GM23248 (cell line): ENCODE results near the gene PTHLH. TPM values are rescaled to one million over a fixed set of nuclear protein-coding genes. Genes with fewer than 3 reads are reported as not detected.

Source experiments
- DNase-seq: peaks from one replicate; pipeline ENCODE4 v3.0.0-alpha.2; 2015
- H2AFZ ChIP-seq: fragments of 200-600 bp; sonication (generic); 2 replicates; pipeline ENCODE4 v1.6.1; 2016; ENCODE audit warnings: antibody characterized with exemption
- H3F3A ChIP-seq: fragments of 200-600 bp; sonication (generic); 2 replicates; pipeline ENCODE4 v1.6.1; 2016; ENCODE audit warnings: mild to moderate bottlenecking, antibody characterized with exemption, mixed run types; ENCODE audit not compliant: insufficient read depth
- H3K27ac ChIP-seq: fragments of 200-600 bp; sonication (generic); 2 replicates; pipeline ENCODE4 v1.5.1; 2016; ENCODE audit warnings: mild to moderate bottlenecking
- H3K27me3 ChIP-seq: fragments of 200-600 bp; sonication (generic); replicated peaks from 2 replicates; pipeline ENCODE4 v1.6.1; 2016; ENCODE audit warnings: mild to moderate bottlenecking; ENCODE audit not compliant: insufficient read depth
- H3K36me3 ChIP-seq: fragments of 200-600 bp; sonication (generic); 2 replicates; pipeline ENCODE4 v1.6.1; 2016; ENCODE audit warnings: low read depth, mild to moderate bottlenecking
- H3K4me1 ChIP-seq: fragments of 200-600 bp; sonication (generic); 2 replicates; pipeline ENCODE4 v1.6.1; 2016; ENCODE audit warnings: mild to moderate bottlenecking; ENCODE audit not compliant: insufficient read depth
- H3K4me2 ChIP-seq: fragments of 200-600 bp; sonication (generic); one replicate; pipeline ENCODE4 v1.6.1; 2016; ENCODE audit warnings: mild to moderate bottlenecking; ENCODE audit not compliant: unreplicated experiment
- H3K4me3 ChIP-seq: fragments of 200-600 bp; sonication (generic); 2 replicates; pipeline ENCODE4 v1.5.1; 2016; ENCODE audit warnings: mild to moderate bottlenecking
- H3K79me2 ChIP-seq: fragments of 200-600 bp; sonication (generic); 2 replicates; pipeline ENCODE4 v1.6.1; 2016; ENCODE audit warnings: mild to moderate bottlenecking; ENCODE audit not compliant: insufficient read depth
- H3K9ac ChIP-seq: fragments of 200-600 bp; sonication (generic); 2 replicates; pipeline ENCODE4 v1.6.1; 2016; ENCODE audit warnings: mild to moderate bottlenecking
- H3K9me2 ChIP-seq: fragments of 200-600 bp; sonication (generic); 2 replicates; pipeline ENCODE4 v1.6.1; 2016; ENCODE audit warnings: mixed run types, mild to moderate bottlenecking, moderate library complexity; ENCODE audit not compliant: insufficient read depth
- H3K9me3 ChIP-seq: fragments of 200-600 bp; sonication (generic); one replicate; pipeline ENCODE4 v1.6.1; 2017; ENCODE audit warnings: low read depth
- H4K20me1 ChIP-seq: fragments of 200-600 bp; sonication (generic); 2 replicates; pipeline ENCODE4 v1.6.0; 2016; ENCODE audit not compliant: insufficient read depth
- EZH2 ChIP-seq: fragments of 200-600 bp; sonication (generic); IDR thresholded peaks from 2 replicates; pipeline ENCODE4 v1.6.1; 2018; ENCODE audit warnings: antibody characterized with exemption, mild to moderate bottlenecking; ENCODE audit not compliant: insufficient read depth, poor library complexity, severe bottlenecking
- EZH2phosphoT487 ChIP-seq: fragments of 200-600 bp; sonication (generic); IDR thresholded peaks from 2 replicates; pipeline ENCODE4 v1.6.1; 2018; ENCODE audit warnings: antibody characterized with exemption, moderate library complexity, mild to moderate bottlenecking, low read depth; ENCODE audit not compliant: insufficient read depth
- WGBS, 2 experiments: methylation state at CpG; one replicate each; pipeline ENCODE4 v1.1.6; 2015 to 2017; ENCODE audit warnings: low lambda C conversion rate in 2 of 2, low coverage in 1 of 2; ENCODE audit errors: missing lambda C conversion rate in 2 of 2; 5-methylcytosine and 5-hydroxymethylcytosine counted together
- in situ Hi-C: fragments of 300-500 bp; cut with MboI; formaldehyde crosslinking; loops from 2 replicates; pipeline ENCODE4 v1.15.0; 2020
- polyA plus RNA-seq: library from polyadenylated mRNA; unstranded; fragments of >200 nt; fragmentation: Nextera tagmentation; extraction: Ambion mirVana; gene quantifications from 2 replicates; pipeline ENCODE4 v1.2.1, GENCODE V29; 2016
- total RNA-seq: library from RNA; depleted of rRNA; stranded (reverse); fragments of >200 nt; shearing (Covaris generic); gene quantifications from 2 replicates; pipeline ENCODE4 v1.2.3, GENCODE V29; 2014

The PTHLH gene
- total and polyA plus RNA-seq, 2 experiments from 2014 or later: 4.7 to 6.4 TPM

GRCh38 chr12:27940756-27941402 is 31.7 kb downstream of the PTHLH start:
- H3K79me2 ChIP-seq: no peaks in the 10 kb centered on the region
- no peaks in the 10 kb centered on the region for H3K27me3 ChIP-seq
- no peaks in the 10 kb centered on the region for H3F3A ChIP-seq
- peak; percentile 76 for DNase-seq
- no peak overlapping the region for H3K4me2 ChIP-seq
- no peak overlapping the region for H3K4me3 ChIP-seq
- H3K27ac ChIP-seq: no peak overlapping the region
- H3K9me2 ChIP-seq: no peaks in the 10 kb centered on the region
- peaks cover 9% of the 10 kb centered on the region; the same call in 1 of the 2 replicates for H3K4me1 ChIP-seq
- no peak overlapping the region for H2AFZ ChIP-seq
- H3K9me3 ChIP-seq: no peaks in the 10 kb centered on the region
- WGBS, 2 experiments: 13 to 17% methylated on average over 4 of the region's 4 CpGs
- TF ChIP-seq EZH2phosphoT487 (no peak), EZH2 (no peak)
- no peaks in the 10 kb centered on the region for H4K20me1 ChIP-seq
- no peaks in the 10 kb centered on the region for H3K36me3 ChIP-seq
- no peak overlapping the region for H3K9ac ChIP-seq
- in situ Hi-C loops: loop anchor here (10.0 kb wide), 1 partner anchor 206 kb away; no protein-coding TSS in a partner anchor

DNA sequence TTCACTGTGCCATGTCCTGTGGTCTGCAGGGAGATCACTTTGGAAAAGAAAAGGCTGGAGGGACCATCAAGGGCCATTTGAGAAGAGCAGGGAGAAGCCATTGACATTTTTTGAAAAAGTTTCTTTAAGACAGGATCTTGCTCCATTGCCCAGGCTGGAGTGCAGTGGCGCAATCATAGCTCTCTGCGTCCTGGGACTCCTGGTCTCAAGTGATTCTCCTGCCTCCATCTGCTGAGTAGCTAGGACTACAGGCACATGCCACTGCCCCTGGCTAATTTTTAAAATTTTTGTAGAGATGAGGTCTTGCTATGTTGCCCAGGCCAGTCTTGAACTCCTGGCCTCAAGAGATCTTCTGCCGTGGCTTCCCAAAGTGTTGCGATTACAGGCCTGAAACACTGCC is 32.3 kb downstream of the PTHLH start:
- Histone ChIP-seq H3K4me3 (no peak overlapping the region), H3K9me2 (no peaks in the 10 kb centered on the region), H3K9me3 (no peaks in the 10 kb centered on the region), H3K4me1 (peaks cover 9% of the 10 kb centered on the region; the same call in 1 of the 2 replicates), H4K20me1 (no peaks in the 10 kb centered on the region), H3K36me3 (no peaks in the 10 kb centered on the region), H3K27me3 (no peaks in the 10 kb centered on the region), H3K9ac (no peak overlapping the region), H3K79me2 (no peaks in the 10 kb centered on the region), H2AFZ (no peak overlapping the region), H3F3A (no peaks in the 10 kb centered on the region), H3K4me2 (no peak overlapping the region), H3K27ac (no peak overlapping the region)
- DNase-seq: no peak
- no peak for TF ChIP-seq EZH2
- no peak for TF ChIP-seq EZH2phosphoT487
- 93 to 99% methylated on average over 4 of the region's 4 CpGs for WGBS, 2 experiments
- in situ Hi-C loops: loop anchor here (10.0 kb wide), 1 partner anchor 205 kb away; no protein-coding TSS in a partner anchor

GRCh38 chr12:27937768-27938167 is 34.8 kb downstream of the PTHLH start:
- DNase-seq: peak; percentile 22
- in situ Hi-C loops: no loop called here

GRCh38 chr12:27936196-27936595 is 36.3 kb downstream of the PTHLH start:
- H3K4me2 ChIP-seq: no peak overlapping the region
- H3K36me3 ChIP-seq: no peaks in the 10 kb centered on the region
- H3K27ac ChIP-seq: no peak overlapping the region
- 30 to 35% methylated on average over 3 of the region's 3 CpGs for WGBS, 2 experiments
- H3K79me2 ChIP-seq: no peaks in the 10 kb centered on the region
- H3K4me1 ChIP-seq: peaks cover 9% of the 10 kb centered on the region; the same call in 1 of the 2 replicates
- in situ Hi-C loops: no loop called here
- peak; percentile 49 for DNase-seq
- H3K9me3 ChIP-seq: no peaks in the 10 kb centered on the region
- H4K20me1 ChIP-seq: no peaks in the 10 kb centered on the region
- no peaks in the 10 kb centered on the region for H3F3A ChIP-seq
- H2AFZ ChIP-seq: peak overlapping the region; percentile 25; the same call in 1 of the 2 replicates
- H3K9me2 ChIP-seq: no peaks in the 10 kb centered on the region
- TF ChIP-seq EZH2phosphoT487: no peak
- TF ChIP-seq EZH2: no peak
- no peak overlapping the region for H3K9ac ChIP-seq
- no peaks in the 10 kb centered on the region for H3K27me3 ChIP-seq
- no peak overlapping the region for H3K4me3 ChIP-seq

More at GRCh38 chr12:27937768-27938167, 34.8 kb downstream of the PTHLH start:
- H3K27ac ChIP-seq: no peak overlapping the region
- no peak overlapping the region for H3K4me3 ChIP-seq
- WGBS, 2 experiments: 34 to 42% methylated on average over 2 of the region's 2 CpGs
- H4K20me1 ChIP-seq: no peaks in the 10 kb centered on the region
- no peaks in the 10 kb centered on the region for H3K9me3 ChIP-seq
- no peak overlapping the region for H2AFZ ChIP-seq
- no peaks in the 10 kb centered on the region for H3K79me2 ChIP-seq
- no peaks in the 10 kb centered on the region for H3K27me3 ChIP-seq
- no peak overlapping the region for H3K9ac ChIP-seq
- H3K4me1 ChIP-seq: peaks cover 9% of the 10 kb centered on the region; the same call in 1 of the 2 replicates
- no peaks in the 10 kb centered on the region for H3K36me3 ChIP-seq
- no peaks in the 10 kb centered on the region for H3K9me2 ChIP-seq
- no peak overlapping the region for H3K4me2 ChIP-seq
- no peak for TF ChIP-seq EZH2phosphoT487
- no peak for TF ChIP-seq EZH2
- no peaks in the 10 kb centered on the region for H3F3A ChIP-seq
